Measurements from ENCODE around the gene SCMH1. TPM values are rescaled to one million over a fixed set of nuclear protein-coding genes. Genes with fewer than 3 reads are reported as not detected.

SCMH1 gene
- polyA plus RNA-seq, 1 of the 3 experiments (the other 2 are of a cell fraction), result 38.5 TPM

GRCh38 chr1:41078193-41078592 is 163.9 kb downstream of the SCMH1 start:
- TF ChIP-seq, protein P1, sequence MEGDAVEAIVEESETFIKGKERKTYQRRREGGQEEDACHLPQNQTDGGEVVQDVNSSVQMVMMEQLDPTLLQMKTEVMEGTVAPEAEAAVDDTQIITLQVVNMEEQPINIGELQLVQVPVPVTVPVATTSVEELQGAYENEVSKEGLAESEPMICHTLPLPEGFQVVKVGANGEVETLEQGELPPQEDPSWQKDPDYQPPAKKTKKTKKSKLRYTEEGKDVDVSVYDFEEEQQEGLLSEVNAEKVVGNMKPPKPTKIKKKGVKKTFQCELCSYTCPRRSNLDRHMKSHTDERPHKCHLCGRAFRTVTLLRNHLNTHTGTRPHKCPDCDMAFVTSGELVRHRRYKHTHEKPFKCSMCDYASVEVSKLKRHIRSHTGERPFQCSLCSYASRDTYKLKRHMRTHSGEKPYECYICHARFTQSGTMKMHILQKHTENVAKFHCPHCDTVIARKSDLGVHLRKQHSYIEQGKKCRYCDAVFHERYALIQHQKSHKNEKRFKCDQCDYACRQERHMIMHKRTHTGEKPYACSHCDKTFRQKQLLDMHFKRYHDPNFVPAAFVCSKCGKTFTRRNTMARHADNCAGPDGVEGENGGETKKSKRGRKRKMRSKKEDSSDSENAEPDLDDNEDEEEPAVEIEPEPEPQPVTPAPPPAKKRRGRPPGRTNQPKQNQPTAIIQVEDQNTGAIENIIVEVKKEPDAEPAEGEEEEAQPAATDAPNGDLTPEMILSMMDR (IDR thresholded peaks at IDR 0.05), result no peak
- TF ChIP-seq USF2 (IDR thresholded peaks at IDR 0.05; ENCODE audit: borderline replicate concordance, low read depth, low read length), result no peak
- TF ChIP-seq MEF2A (IDR thresholded peaks at IDR 0.05; ENCODE audit: borderline replicate concordance, low read depth), result no peak
- TF ChIP-seq TEAD4 (IDR thresholded peaks at IDR 0.05; ENCODE audit: borderline replicate concordance, insufficient read depth), result no peak
- TF ChIP-seq RXRA (IDR thresholded peaks at IDR 0.05; ENCODE audit: borderline replicate concordance, low read depth), result no peak
- TF ChIP-seq, protein P2, sequence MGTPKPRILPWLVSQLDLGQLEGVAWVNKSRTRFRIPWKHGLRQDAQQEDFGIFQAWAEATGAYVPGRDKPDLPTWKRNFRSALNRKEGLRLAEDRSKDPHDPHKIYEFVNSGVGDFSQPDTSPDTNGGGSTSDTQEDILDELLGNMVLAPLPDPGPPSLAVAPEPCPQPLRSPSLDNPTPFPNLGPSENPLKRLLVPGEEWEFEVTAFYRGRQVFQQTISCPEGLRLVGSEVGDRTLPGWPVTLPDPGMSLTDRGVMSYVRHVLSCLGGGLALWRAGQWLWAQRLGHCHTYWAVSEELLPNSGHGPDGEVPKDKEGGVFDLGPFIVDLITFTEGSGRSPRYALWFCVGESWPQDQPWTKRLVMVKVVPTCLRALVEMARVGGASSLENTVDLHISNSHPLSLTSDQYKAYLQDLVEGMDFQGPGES (IDR thresholded peaks at IDR 0.05; ENCODE audit: low read depth, low read length), result no peak
- TF ChIP-seq, protein P3, sequence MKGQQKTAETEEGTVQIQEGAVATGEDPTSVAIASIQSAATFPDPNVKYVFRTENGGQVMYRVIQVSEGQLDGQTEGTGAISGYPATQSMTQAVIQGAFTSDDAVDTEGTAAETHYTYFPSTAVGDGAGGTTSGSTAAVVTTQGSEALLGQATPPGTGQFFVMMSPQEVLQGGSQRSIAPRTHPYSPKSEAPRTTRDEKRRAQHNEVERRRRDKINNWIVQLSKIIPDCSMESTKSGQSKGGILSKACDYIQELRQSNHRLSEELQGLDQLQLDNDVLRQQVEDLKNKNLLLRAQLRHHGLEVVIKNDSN (IDR thresholded peaks at IDR 0.05; ENCODE audit: borderline replicate concordance, low read depth), result no peak
- TF ChIP-seq, protein P4, sequence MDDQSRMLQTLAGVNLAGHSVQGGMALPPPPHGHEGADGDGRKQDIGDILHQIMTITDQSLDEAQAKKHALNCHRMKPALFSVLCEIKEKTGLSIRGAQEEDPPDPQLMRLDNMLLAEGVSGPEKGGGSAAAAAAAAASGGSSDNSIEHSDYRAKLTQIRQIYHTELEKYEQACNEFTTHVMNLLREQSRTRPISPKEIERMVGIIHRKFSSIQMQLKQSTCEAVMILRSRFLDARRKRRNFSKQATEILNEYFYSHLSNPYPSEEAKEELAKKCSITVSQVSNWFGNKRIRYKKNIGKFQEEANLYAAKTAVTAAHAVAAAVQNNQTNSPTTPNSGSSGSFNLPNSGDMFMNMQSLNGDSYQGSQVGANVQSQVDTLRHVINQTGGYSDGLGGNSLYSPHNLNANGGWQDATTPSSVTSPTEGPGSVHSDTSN (IDR thresholded peaks at IDR 0.05), result no peak
- no peak for TF ChIP-seq NFIC (IDR thresholded peaks at IDR 0.05; ENCODE audit: borderline replicate concordance)
- no peak for TF ChIP-seq NRF1 (IDR thresholded peaks at IDR 0.05; ENCODE audit: low read depth, low read length)
- TF ChIP-seq POLR2AphosphoS5 (IDR thresholded peaks at IDR 0.05; ENCODE audit: low read depth, low read length), result no peak
- Histone ChIP-seq H3K4me2 (no peak overlapping the region), H4K20me1 (ENCODE audit: insufficient read depth) (no peaks in the 10 kb centered on the region), H3K4me3 (ENCODE audit: low read depth in 2 of 2, low read length in 1 of 2) (no peak overlapping the region), H3K9ac (no peak overlapping the region), H3K27ac (ENCODE audit: low read depth in 2 of 2, low read length in 1 of 2) (no peak overlapping the region), H3K36me3 (replicated peaks in 1 of 2; ENCODE audit: control insufficient read depth in 1 of 2, insufficient read depth in 2 of 2, low read length in 1 of 2) (peaks cover 5 to 11% of the 10 kb centered on the region in 2 experiments), H3F3A (replicated peaks; ENCODE audit: insufficient read depth) (peaks cover 5% of the 10 kb centered on the region), H3K27me3 (ENCODE audit: insufficient read depth) (no peaks in the 10 kb centered on the region), H3K79me2 (ENCODE audit: insufficient read depth) (no peaks in the 10 kb centered on the region), H2AFZ (ENCODE audit: low read depth) (no peak overlapping the region), H3K4me1 (ENCODE audit: control insufficient read depth in 1 of 2, insufficient read depth in 2 of 2, low read depth in 1 of 2, low read length in 1 of 2) (no peaks in the 10 kb centered on the region), H3K9me3 (no peaks in the 10 kb centered on the region), H3K9me2 (peaks cover 6% of the 10 kb centered on the region; the same call in 1 of the 2 replicates)
- CTCF ChIA-PET, result no interaction called here
- WGBS (ENCODE audit: low lambda C conversion rate), result over 99% methylated on average over 3 of the region's 3 CpGs
- POLR2A ChIA-PET, result no interaction called here
- no peak for DNase-seq

Measured in SK-N-SH (cell line).